ENCODE results near the gene NUDT3.

Gene NUDT3

GRCh38 chr6:34298941-34299340, 93.5 kb downstream of the NUDT3 start:
- TF ChIP-seq FOXM1 (IDR thresholded peaks at IDR 0.05; ENCODE audit: borderline replicate concordance, low read depth) (no peak), EP300 (IDR thresholded peaks at IDR 0.05; ENCODE audit: borderline replicate concordance) (no peak), TEAD4 (IDR thresholded peaks at IDR 0.05) (no peak), NFIC (IDR thresholded peaks at IDR 0.05) (no peak)

GRCh38 chr6:34295721-34296120, 96.7 kb downstream of the NUDT3 start:
- no peak for TF ChIP-seq USF1 (IDR thresholded peaks at IDR 0.05)
- no peak for TF ChIP-seq RAD21 (IDR thresholded peaks at IDR 0.05; ENCODE audit: low read depth)
- no peak for TF ChIP-seq TAF1 (IDR thresholded peaks at IDR 0.05; ENCODE audit: low read depth)
- TF ChIP-seq ZBTB7A (IDR thresholded peaks at IDR 0.05; ENCODE audit: low read depth), result no peak
- no peak for TF ChIP-seq EP300 (IDR thresholded peaks at IDR 0.05; ENCODE audit: borderline replicate concordance)
- TF ChIP-seq TCF12 (IDR thresholded peaks at IDR 0.05; ENCODE audit: low read depth), result no peak
- TF ChIP-seq EGR1 (IDR thresholded peaks at IDR 0.05), result no peak

GRCh38 chr6:34292954-34293353, 99.5 kb downstream of the NUDT3 start:
- no peak for TF ChIP-seq FOXM1 (IDR thresholded peaks at IDR 0.05; ENCODE audit: borderline replicate concordance, low read depth)
- TF ChIP-seq RAD21 (IDR thresholded peaks at IDR 0.05; ENCODE audit: low read depth), result no peak
- TF ChIP-seq REST (IDR thresholded peaks at IDR 0.05; ENCODE audit: low read depth), result no peak
- TF ChIP-seq CEBPB (IDR thresholded peaks at IDR 0.05), result no peak
- TF ChIP-seq EP300 (IDR thresholded peaks at IDR 0.05; ENCODE audit: borderline replicate concordance), result no peak
- no peak for TF ChIP-seq YY1 (IDR thresholded peaks at IDR 0.05; ENCODE audit: low read depth)
- TF ChIP-seq NFIC (IDR thresholded peaks at IDR 0.05), result no peak
- no peak for TF ChIP-seq TCF12 (IDR thresholded peaks at IDR 0.05; ENCODE audit: low read depth)
- TF ChIP-seq USF1 (IDR thresholded peaks at IDR 0.05), result no peak
- no peak for TF ChIP-seq MAX (IDR thresholded peaks at IDR 0.05)
- TF ChIP-seq TEAD4 (IDR thresholded peaks at IDR 0.05), result no peak

GRCh38 chr6:34289137-34289536, 103.3 kb downstream of the NUDT3 start:
- TF ChIP-seq NFIC (IDR thresholded peaks at IDR 0.05), result no peak
- no peak for TF ChIP-seq RAD21 (IDR thresholded peaks at IDR 0.05; ENCODE audit: low read depth)
- TF ChIP-seq EP300 (IDR thresholded peaks at IDR 0.05; ENCODE audit: borderline replicate concordance), result no peak
- no peak for TF ChIP-seq MAX (IDR thresholded peaks at IDR 0.05)
- no peak for TF ChIP-seq ZBTB7A (IDR thresholded peaks at IDR 0.05; ENCODE audit: low read depth)
- no peak for TF ChIP-seq CEBPB (IDR thresholded peaks at IDR 0.05)
- no peak for TF ChIP-seq TEAD4 (IDR thresholded peaks at IDR 0.05)
- no peak for TF ChIP-seq REST (IDR thresholded peaks at IDR 0.05; ENCODE audit: low read depth)
- no peak for TF ChIP-seq EGR1 (IDR thresholded peaks at IDR 0.05)
- no peak for TF ChIP-seq USF1 (IDR thresholded peaks at IDR 0.05)
- no peak for TF ChIP-seq TAF1 (IDR thresholded peaks at IDR 0.05; ENCODE audit: low read depth)
- TF ChIP-seq TCF12 (IDR thresholded peaks at IDR 0.05; ENCODE audit: low read depth), result no peak
- TF ChIP-seq FOXM1 (IDR thresholded peaks at IDR 0.05; ENCODE audit: borderline replicate concordance, low read depth), result no peak
- no peak for TF ChIP-seq YY1 (IDR thresholded peaks at IDR 0.05; ENCODE audit: low read depth)
- no peak for TF ChIP-seq CREB1 (IDR thresholded peaks at IDR 0.05; ENCODE audit: low read depth)

- no peak for TF ChIP-seq USF1 (IDR thresholded peaks at IDR 0.05)
- TF ChIP-seq RAD21 (IDR thresholded peaks at IDR 0.05; ENCODE audit: low read depth), result no peak
- no peak for TF ChIP-seq CREB1 (IDR thresholded peaks at IDR 0.05; ENCODE audit: low read depth)
- TF ChIP-seq TAF1 (IDR thresholded peaks at IDR 0.05; ENCODE audit: low read depth), result no peak
- no peak for TF ChIP-seq EGR1 (IDR thresholded peaks at IDR 0.05)
- no peak for TF ChIP-seq FOXM1 (IDR thresholded peaks at IDR 0.05; ENCODE audit: borderline replicate concordance, low read depth)
- TF ChIP-seq NFIC (IDR thresholded peaks at IDR 0.05), result no peak
- TF ChIP-seq TEAD4 (IDR thresholded peaks at IDR 0.05), result no peak
- TF ChIP-seq YY1 (IDR thresholded peaks at IDR 0.05; ENCODE audit: low read depth), result no peak
- TF ChIP-seq REST (IDR thresholded peaks at IDR 0.05; ENCODE audit: low read depth), result no peak
- no peak for TF ChIP-seq TCF12 (IDR thresholded peaks at IDR 0.05; ENCODE audit: low read depth)
- TF ChIP-seq CEBPB (IDR thresholded peaks at IDR 0.05), result no peak
- no peak for TF ChIP-seq ZBTB7A (IDR thresholded peaks at IDR 0.05; ENCODE audit: low read depth)
- no peak for TF ChIP-seq EP300 (IDR thresholded peaks at IDR 0.05; ENCODE audit: borderline replicate concordance)
- no peak for TF ChIP-seq MAX (IDR thresholded peaks at IDR 0.05)
These were observed 103.9 kb downstream of the NUDT3 start for GRCh38 chr6:34288581-34288980.
